PFSK-1 (cell line): ENCODE measurements around the gene DDX23. TPM values are rescaled to one million over a fixed set of nuclear protein-coding genes. Genes with fewer than 3 reads are reported as not detected.
A peak's percentile ranks its signal among the peaks of the same experiment; 100 is the strongest.

Experiments used
- FOXP2 ChIP-seq: optimal IDR thresholded peaks from 2 replicates; pipeline ENCODE3; 2011; ENCODE audit warnings: borderline replicate concordance, control low read depth, inconsistent platforms; ENCODE audit not compliant: insufficient read depth; ENCODE audit errors: extremely low read length, extremely low read depth
- POLR2AphosphoS5 ChIP-seq: IDR thresholded peaks from 2 replicates; pipeline ENCODE4 v1.6.1; 2012; ENCODE audit warnings: low read depth, mild to moderate bottlenecking, control low read depth, low read length, moderate library complexity
- REST ChIP-seq, 2 experiments: IDR thresholded peaks; 2 replicates each; pipeline versions ENCODE4 v1.6.1 to v1.8.0; 2011 to 2012; ENCODE audit warnings: low read depth in 2 of 2, low read length in 2 of 2, control low read depth in 1 of 2, inconsistent platforms in 1 of 2, mild to moderate bottlenecking in 1 of 2, moderate library complexity in 1 of 2; ENCODE audit not compliant: insufficient read depth in 1 of 2
- SIN3A ChIP-seq: IDR thresholded peaks from 2 replicates; pipeline ENCODE4 v1.6.1; 2012; ENCODE audit warnings: mild to moderate bottlenecking, low read length, moderate library complexity, borderline replicate concordance; ENCODE audit not compliant: insufficient read depth
- TAF1 ChIP-seq: IDR thresholded peaks from 2 replicates; pipeline ENCODE4 v1.6.1; 2012; ENCODE audit warnings: low read length, control low read depth, borderline replicate concordance; ENCODE audit not compliant: insufficient read depth
- polyA plus RNA-seq: library from polyadenylated mRNA; unstranded; fragments of >200 nt; gene quantifications from one replicate; pipeline ENCODE4 v1.2.1, GENCODE V29; 2012; ENCODE audit warnings: low read depth, missing spikeins; ENCODE audit not compliant: insufficient read length

DDX23 gene
- 60.8 TPM for polyA plus RNA-seq

DNA sequence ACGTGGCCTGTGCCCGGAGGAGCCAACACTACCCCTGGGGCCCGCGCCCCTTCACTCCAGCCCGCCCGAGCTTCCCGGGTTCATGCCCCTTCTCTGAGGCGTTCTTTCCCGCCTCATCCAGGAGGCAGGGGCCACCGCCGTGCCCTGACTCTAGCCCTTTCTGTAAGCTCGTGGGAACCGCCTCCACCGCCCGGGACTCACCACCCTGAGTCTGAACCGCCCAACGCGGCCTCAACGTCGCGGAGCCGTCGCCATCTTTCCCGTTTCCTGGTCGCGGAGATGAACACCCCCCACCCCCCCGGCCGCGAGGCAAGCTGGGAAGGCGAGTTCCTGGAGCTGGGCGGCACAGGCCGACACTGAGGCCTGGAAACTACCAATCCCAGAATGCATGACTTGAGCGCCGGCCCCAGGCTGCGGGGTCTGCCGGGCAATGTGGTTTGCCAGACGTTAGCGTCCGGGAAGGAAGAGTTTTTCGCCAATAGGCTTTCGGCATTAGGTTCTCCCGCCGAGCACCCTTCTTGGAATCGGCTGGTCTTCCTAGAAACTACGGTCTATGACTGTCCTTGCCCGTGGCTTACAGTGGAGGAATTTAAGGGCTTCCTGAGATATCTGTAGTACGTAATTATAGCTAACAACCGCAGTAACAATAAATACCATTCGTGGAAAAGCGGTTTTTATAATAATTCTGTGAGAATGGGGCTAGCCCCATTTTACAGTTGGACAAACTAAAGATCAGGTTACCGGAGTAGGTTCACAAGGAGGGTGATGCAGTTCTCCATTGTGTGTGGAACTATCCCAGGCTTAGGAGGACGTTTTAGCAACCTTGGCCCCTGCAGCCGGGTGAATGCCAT is at the start of gene DDX23:
Gene DDX23, minus strand, starts transcription at position 281 of the 851 bp plus-strand sequence. CDS start 6,381 bp downstream, outside the sequence.
- TF ChIP-seq FOXP2 (peak; percentile 24), REST (IDR thresholded peaks at IDR 0.05; ENCODE audit: insufficient read depth in 1 of 2, low read depth in 2 of 2, low read length in 2 of 2) (peak in 1 of 2 experiments; percentile 34; a peak in 1 of 4 replicates), SIN3A (peak; percentile 18; the same call in 1 of the 2 replicates), POLR2AphosphoS5 (peak; percentile 72), TAF1 (peak; percentile 90)

- TF ChIP-seq REST (IDR thresholded peaks at IDR 0.05; ENCODE audit: insufficient read depth in 1 of 2, low read depth in 2 of 2, low read length in 2 of 2) (no peak), SIN3A (no peak), TAF1 (no peak), FOXP2 (no peak), POLR2AphosphoS5 (no peak)
Measured at GRCh38 chr12:48901278-48901677, 49.3 kb upstream of the DDX23 start.

DNA sequence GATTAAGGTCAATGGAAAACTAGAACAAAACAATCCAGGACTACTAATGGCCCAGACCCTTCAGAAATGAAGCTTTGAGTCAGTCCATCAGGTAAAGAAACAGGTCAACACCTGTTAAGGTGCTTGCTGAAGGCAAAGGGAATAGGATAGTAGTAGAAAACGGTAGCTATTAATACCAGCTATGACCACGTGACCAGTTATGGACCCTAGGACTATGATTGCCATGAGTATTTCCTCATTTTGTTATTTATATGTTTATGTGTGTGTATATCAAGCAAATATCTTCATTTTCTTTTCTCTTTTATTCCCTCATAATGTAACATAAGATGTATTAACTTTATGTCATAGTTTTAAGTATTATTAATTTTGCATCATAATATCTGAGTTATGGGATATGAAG is 47.7 kb upstream of the DDX23 start:
- no peak for TF ChIP-seq TAF1
- TF ChIP-seq FOXP2: no peak
- no peak for TF ChIP-seq SIN3A
- TF ChIP-seq POLR2AphosphoS5: no peak
- TF ChIP-seq REST (IDR thresholded peaks at IDR 0.05; ENCODE audit: insufficient read depth in 1 of 2, low read depth in 2 of 2, low read length in 2 of 2): no peak

DNA sequence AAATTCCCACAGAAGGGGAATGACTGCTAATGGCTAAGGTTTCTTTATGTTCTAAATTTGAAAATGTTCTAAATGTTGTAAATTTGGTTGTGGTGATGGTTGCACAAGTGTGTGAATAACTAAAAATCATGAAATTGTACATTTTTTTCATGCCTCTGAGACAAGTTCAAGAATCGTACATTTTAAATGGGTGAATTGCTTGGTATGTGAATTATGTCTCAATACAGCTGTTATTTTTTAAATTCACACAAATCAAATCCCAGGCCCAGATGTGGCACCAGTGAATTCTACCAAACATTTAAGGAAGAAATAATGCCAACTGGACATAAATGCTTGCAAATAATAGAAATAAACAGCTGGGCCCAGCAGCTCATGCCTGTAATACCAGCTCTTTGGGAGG is 42.3 kb upstream of the DDX23 start:
- TF ChIP-seq FOXP2 (no peak), REST (IDR thresholded peaks at IDR 0.05; ENCODE audit: insufficient read depth in 1 of 2, low read depth in 2 of 2, low read length in 2 of 2) (no peak), SIN3A (no peak), TAF1 (no peak), POLR2AphosphoS5 (no peak)
